ENCODE measurements around the gene SPX.

DNA sequence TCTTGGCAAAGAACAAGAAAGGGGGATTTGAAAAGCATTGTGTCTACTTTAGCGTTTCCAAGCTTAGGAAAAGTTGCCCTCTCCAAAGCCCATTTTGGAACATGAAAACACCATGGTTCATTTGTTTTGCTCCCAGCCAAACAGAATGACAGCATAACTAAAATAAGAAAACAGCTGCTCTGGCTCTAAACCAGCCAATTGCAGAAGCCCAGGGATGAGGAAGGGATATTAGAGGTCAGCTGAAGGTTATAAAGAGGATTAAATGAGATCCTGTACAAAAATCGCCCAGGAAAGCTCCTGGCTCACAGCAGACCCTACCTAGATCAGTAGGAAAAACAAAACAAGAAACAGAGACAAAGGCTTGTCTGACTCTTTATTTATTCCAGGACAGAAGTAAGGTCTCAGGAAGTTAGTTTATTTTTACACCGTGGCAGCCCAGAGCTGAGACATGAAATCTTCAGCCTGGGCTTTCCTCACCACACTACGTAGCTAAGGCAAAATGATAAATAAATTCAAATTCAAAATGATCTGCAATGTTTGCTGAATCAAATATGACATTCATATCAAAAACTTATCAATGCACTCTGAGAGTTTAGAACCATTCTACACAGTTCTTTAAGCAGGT is 25.9 kb downstream of the SPX start:
- TF ChIP-seq, protein P1, sequence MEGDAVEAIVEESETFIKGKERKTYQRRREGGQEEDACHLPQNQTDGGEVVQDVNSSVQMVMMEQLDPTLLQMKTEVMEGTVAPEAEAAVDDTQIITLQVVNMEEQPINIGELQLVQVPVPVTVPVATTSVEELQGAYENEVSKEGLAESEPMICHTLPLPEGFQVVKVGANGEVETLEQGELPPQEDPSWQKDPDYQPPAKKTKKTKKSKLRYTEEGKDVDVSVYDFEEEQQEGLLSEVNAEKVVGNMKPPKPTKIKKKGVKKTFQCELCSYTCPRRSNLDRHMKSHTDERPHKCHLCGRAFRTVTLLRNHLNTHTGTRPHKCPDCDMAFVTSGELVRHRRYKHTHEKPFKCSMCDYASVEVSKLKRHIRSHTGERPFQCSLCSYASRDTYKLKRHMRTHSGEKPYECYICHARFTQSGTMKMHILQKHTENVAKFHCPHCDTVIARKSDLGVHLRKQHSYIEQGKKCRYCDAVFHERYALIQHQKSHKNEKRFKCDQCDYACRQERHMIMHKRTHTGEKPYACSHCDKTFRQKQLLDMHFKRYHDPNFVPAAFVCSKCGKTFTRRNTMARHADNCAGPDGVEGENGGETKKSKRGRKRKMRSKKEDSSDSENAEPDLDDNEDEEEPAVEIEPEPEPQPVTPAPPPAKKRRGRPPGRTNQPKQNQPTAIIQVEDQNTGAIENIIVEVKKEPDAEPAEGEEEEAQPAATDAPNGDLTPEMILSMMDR (IDR thresholded peaks at IDR 0.05): no peak
- no peak for TF ChIP-seq EP300 (IDR thresholded peaks at IDR 0.05)
